ENCODE data around the gene EIF3A. TPM values are rescaled to one million over a fixed set of nuclear protein-coding genes. Genes with fewer than 3 reads are reported as not detected.

The EIF3A gene
- total RNA-seq, 1 donor: 135 TPM

DNA sequence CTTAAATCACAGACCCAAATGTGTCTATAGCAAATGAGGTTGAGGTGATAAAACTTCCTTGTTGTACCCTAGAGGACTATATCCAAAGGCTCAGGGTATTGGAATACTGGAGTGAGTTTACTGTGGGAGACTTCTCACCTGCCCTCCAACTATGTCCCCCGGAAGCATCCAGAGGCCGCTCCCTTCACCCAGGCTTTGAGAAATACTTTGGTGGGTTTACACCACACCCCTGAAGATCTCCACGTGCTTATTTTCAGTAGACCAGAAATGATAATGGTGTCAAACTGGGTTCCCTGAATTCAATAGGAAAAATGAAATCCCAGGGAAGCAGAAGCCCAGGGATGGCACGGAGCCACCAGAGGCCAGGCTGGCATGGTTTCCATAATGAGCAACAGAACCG, 82.4 kb downstream of the EIF3A start:
- TF ChIP-seq, protein P1, sequence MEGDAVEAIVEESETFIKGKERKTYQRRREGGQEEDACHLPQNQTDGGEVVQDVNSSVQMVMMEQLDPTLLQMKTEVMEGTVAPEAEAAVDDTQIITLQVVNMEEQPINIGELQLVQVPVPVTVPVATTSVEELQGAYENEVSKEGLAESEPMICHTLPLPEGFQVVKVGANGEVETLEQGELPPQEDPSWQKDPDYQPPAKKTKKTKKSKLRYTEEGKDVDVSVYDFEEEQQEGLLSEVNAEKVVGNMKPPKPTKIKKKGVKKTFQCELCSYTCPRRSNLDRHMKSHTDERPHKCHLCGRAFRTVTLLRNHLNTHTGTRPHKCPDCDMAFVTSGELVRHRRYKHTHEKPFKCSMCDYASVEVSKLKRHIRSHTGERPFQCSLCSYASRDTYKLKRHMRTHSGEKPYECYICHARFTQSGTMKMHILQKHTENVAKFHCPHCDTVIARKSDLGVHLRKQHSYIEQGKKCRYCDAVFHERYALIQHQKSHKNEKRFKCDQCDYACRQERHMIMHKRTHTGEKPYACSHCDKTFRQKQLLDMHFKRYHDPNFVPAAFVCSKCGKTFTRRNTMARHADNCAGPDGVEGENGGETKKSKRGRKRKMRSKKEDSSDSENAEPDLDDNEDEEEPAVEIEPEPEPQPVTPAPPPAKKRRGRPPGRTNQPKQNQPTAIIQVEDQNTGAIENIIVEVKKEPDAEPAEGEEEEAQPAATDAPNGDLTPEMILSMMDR (IDR thresholded peaks at IDR 0.05; ENCODE audit: extremely low read depth, low read depth, low read length): no peak
- Histone ChIP-seq H3K27me3 (ENCODE audit: insufficient read depth, low read length) (peaks cover 43% of the 10 kb centered on the region), H3K4me2 (ENCODE audit: insufficient read depth, low read length) (no peak overlapping the region), H3K9me3 (ENCODE audit: low read depth, low read length) (no peaks in the 10 kb centered on the region), H3K36me3 (ENCODE audit: insufficient read depth, low read length) (no peaks in the 10 kb centered on the region), H3K27ac (ENCODE audit: low read depth, low read length) (no peak overlapping the region), H2AFZ (ENCODE audit: low read length) (no peak overlapping the region), H3K4me1 (ENCODE audit: insufficient read depth, low read length) (no peaks in the 10 kb centered on the region), H4K20me1 (ENCODE audit: insufficient read depth, low read length) (no peaks in the 10 kb centered on the region), H3K79me2 (ENCODE audit: insufficient read depth, low read length) (no peaks in the 10 kb centered on the region), H3K4me3 (ENCODE audit: insufficient read depth, low read length) (no peak overlapping the region)
- DNase-seq (ENCODE audit: insufficient read length, low spot score, missing footprints): no peak

DNA sequence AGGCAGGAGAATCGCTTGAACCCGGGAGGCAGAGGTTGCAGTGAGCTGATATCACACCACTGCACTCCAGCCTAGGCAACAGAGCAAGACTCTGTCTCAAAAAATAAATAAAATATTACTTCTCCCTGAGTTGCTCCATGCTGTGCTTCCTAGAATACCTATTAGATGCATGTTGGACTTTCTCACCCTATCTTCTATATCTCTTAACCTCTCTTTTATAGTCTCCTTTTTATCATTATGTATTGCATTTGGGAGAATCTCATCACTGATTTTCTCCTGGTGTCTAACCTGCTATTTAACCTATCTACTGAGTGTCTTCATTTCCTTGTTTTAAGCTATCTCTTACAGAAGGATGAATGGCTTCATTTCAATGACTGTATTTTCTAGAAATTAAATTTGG, 83.2 kb downstream of the EIF3A start:
- H3K27me3 ChIP-seq (ENCODE audit: insufficient read depth, low read length): peaks cover 44% of the 10 kb centered on the region

DNA sequence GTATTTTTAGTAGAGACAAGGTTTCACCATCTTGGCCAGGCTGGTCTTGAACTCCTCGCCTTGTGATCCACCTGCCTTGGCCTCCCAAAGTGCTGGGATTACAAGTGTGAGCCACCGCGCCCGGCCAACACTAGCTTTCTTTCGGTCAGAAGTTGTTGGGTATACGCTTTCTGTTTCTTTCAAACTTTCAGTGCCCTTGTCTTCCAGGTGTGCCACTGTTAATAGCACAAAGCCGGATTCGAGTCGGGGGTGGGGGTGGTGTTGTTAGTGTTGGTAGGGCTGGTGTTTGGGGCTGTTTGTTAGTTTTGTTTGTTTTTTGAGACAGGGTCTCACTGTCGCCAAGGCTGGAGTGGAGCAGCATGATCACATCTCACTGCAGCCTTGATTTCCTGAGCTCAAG, 84.9 kb downstream of the EIF3A start:
- TF ChIP-seq, protein P1 (IDR thresholded peaks at IDR 0.05; ENCODE audit: extremely low read depth, low read depth, low read length): no peak
- no peaks in the 10 kb centered on the region for H3K9me3 ChIP-seq (ENCODE audit: low read depth, low read length)
- H3K4me3 ChIP-seq (ENCODE audit: insufficient read depth, low read length): no peak overlapping the region
- no peak overlapping the region for H2AFZ ChIP-seq (ENCODE audit: low read length)
- H3K4me1 ChIP-seq (ENCODE audit: insufficient read depth, low read length): no peaks in the 10 kb centered on the region
- H3K36me3 ChIP-seq (ENCODE audit: insufficient read depth, low read length): no peaks in the 10 kb centered on the region
- H3K27ac ChIP-seq (ENCODE audit: low read depth, low read length): no peak overlapping the region
- peaks cover 48% of the 10 kb centered on the region for H3K27me3 ChIP-seq (ENCODE audit: insufficient read depth, low read length)
- H3K4me2 ChIP-seq (ENCODE audit: insufficient read depth, low read length): no peak overlapping the region
- no peak for DNase-seq (ENCODE audit: insufficient read length, low spot score, missing footprints)
- no peaks in the 10 kb centered on the region for H4K20me1 ChIP-seq (ENCODE audit: insufficient read depth, low read length)
- H3K79me2 ChIP-seq (ENCODE audit: insufficient read depth, low read length): no peaks in the 10 kb centered on the region

More for the DNA sequence above, 83.2 kb downstream of the EIF3A start:
- Histone ChIP-seq H3K27ac (ENCODE audit: low read depth, low read length) (no peak overlapping the region), H4K20me1 (ENCODE audit: insufficient read depth, low read length) (no peaks in the 10 kb centered on the region), H3K36me3 (ENCODE audit: insufficient read depth, low read length) (no peaks in the 10 kb centered on the region), H3K79me2 (ENCODE audit: insufficient read depth, low read length) (no peaks in the 10 kb centered on the region), H3K4me2 (ENCODE audit: insufficient read depth, low read length) (no peak overlapping the region), H3K9me3 (ENCODE audit: low read depth, low read length) (no peaks in the 10 kb centered on the region), H2AFZ (ENCODE audit: low read length) (no peak overlapping the region), H3K4me3 (ENCODE audit: insufficient read depth, low read length) (no peak overlapping the region), H3K4me1 (ENCODE audit: insufficient read depth, low read length) (no peaks in the 10 kb centered on the region)
- TF ChIP-seq, protein P1 (IDR thresholded peaks at IDR 0.05; ENCODE audit: extremely low read depth, low read depth, low read length): no peak
- DNase-seq (ENCODE audit: insufficient read length, low spot score, missing footprints): no peak

DNA sequence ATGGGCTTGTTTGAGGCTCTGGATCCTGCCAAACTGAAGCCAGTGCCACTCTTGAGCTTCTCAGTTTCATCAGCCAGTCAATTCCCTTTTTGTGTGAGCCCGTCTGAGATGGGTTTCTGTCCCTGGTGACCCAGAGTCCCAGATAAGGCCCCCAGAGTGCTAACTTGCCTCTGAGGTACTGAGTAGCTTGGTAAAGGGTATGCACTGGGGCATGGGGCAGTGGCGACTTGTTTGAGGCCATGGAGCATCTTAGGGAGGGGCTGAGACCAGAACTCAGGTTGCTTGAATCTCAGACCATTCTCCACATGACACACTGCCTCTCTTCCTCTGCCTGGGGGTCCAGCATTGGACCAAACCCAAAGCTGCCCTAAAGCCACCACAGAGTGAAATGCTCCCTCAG, 86.3 kb downstream of the EIF3A start:
- TF ChIP-seq, protein P1 (IDR thresholded peaks at IDR 0.05; ENCODE audit: extremely low read depth, low read depth, low read length): no peak
- Histone ChIP-seq H3K4me1 (ENCODE audit: insufficient read depth, low read length) (no peaks in the 10 kb centered on the region), H3K27me3 (ENCODE audit: insufficient read depth, low read length) (peaks cover 40% of the 10 kb centered on the region)

More for the DNA sequence above, 86.3 kb downstream of the EIF3A start:
- Histone ChIP-seq H3K27ac (ENCODE audit: low read depth, low read length) (no peak overlapping the region), H3K4me3 (ENCODE audit: insufficient read depth, low read length) (no peak overlapping the region), H2AFZ (ENCODE audit: low read length) (no peak overlapping the region), H3K4me2 (ENCODE audit: insufficient read depth, low read length) (no peak overlapping the region), H3K36me3 (ENCODE audit: insufficient read depth, low read length) (no peaks in the 10 kb centered on the region), H3K79me2 (ENCODE audit: insufficient read depth, low read length) (no peaks in the 10 kb centered on the region), H3K9me3 (ENCODE audit: low read depth, low read length) (no peaks in the 10 kb centered on the region), H4K20me1 (ENCODE audit: insufficient read depth, low read length) (no peaks in the 10 kb centered on the region)
- no peak for DNase-seq (ENCODE audit: insufficient read length, low spot score, missing footprints)

Data from osteoblast (primary cell).